H1 (cell line): ENCODE measurements around the gene C19orf18. TPM values are rescaled to one million over a fixed set of nuclear protein-coding genes. Genes with fewer than 3 reads are reported as not detected.

Source experiments
- BRCA1 ChIP-seq: IDR thresholded peaks from 2 replicates; pipeline ENCODE4 v1.6.1; 2012; ENCODE audit warnings: low read depth, low read length, improper control_type of control experiment
- EZH2 ChIP-seq: fragments of 200-600 bp; sonication (generic); IDR thresholded peaks from 2 replicates; pipeline ENCODE4 v1.7.1; 2012; ENCODE audit warnings: low read depth, mild to moderate bottlenecking, moderate library complexity, low read length, inconsistent platforms; ENCODE audit not compliant: severe bottlenecking
- KDM5A ChIP-seq: fragments of 200-600 bp; IDR thresholded peaks from 2 replicates; pipeline ENCODE4 v1.7.1; 2012; ENCODE audit warnings: mild to moderate bottlenecking, low read length, inconsistent platforms, mixed read lengths
- NRF1 ChIP-seq: IDR thresholded peaks from 2 replicates; pipeline ENCODE4 v1.6.1; 2011; ENCODE audit warnings: mild to moderate bottlenecking, low read depth, low read length, improper control_type of control experiment
- POLR2AphosphoS5 ChIP-seq: IDR thresholded peaks from 2 replicates; pipeline ENCODE4 v1.6.1; 2011; ENCODE audit warnings: low read depth, low read length
- RFX5 ChIP-seq: IDR thresholded peaks from 2 replicates; pipeline ENCODE4 v1.6.1; 2011; ENCODE audit warnings: low read depth, low read length, improper control_type of control experiment, borderline replicate concordance
- RNF2 ChIP-seq: fragments of 200-900, 300-1000 bp; sonication (generic); IDR thresholded peaks from 2 replicates; pipeline ENCODE4 v1.7.1; 2016; ENCODE audit warnings: borderline replicate concordance, low read depth, mild to moderate bottlenecking, antibody characterized with exemption, low read length; ENCODE audit not compliant: poor library complexity, severe bottlenecking; ENCODE audit errors: missing control alignments
- SIRT6 ChIP-seq: IDR thresholded peaks from one replicate; pipeline ENCODE4 v1.7.1; 2012; ENCODE audit warnings: low read length, inconsistent platforms
- polyA plus RNA-seq, 7 experiments: library from polyadenylated mRNA; depleted of rRNA in 3 of 7; stranded (reverse) in 5 of 7; unstranded in 2 of 7; fragments of >200 nt in 5 of 7; fragments of 200-250 nt in 2 of 7; gene quantifications; 1 replicate in 5 of 7; 2 replicates in 1 of 7; 4 replicates in 1 of 7; pipeline versions ENCODE4 v1.2.1 to v1.2.3, GENCODE V29; 2011 to 2013; ENCODE audit warnings: missing spikeins in 2 of 7, mixed read lengths in 2 of 7
- total RNA-seq: library from RNA; stranded (reverse); fragmentation: NEBNext Ultra II Directional; extraction: Animal tissue kit (Norgen Biotek cat#: 25700); gene quantifications from 2 replicates; pipeline ENCODE4 v1.2.1, GENCODE V29; 2021

C19orf18 gene
- total and polyA plus RNA-seq, 2 of the 8 experiments (the other 6 are each of a cell fraction or from before 2014, with no cell fraction given), result 0.12 to 0.99 TPM

GRCh38 chr19:57935731-57936130, 38.6 kb downstream of the C19orf18 start (continued):
- no peak for TF ChIP-seq RNF2
- TF ChIP-seq EZH2, result no peak
- no peak for TF ChIP-seq NRF1
- TF ChIP-seq KDM5A, result no peak
- TF ChIP-seq BRCA1, result no peak
- no peak for TF ChIP-seq SIRT6
- TF ChIP-seq RFX5, result no peak
- TF ChIP-seq POLR2AphosphoS5, result no peak
